Lower leg skin (tissue), 3 donors: ENCODE data around the gene AGBL1.

Source experiments
- POLR2A ChIP-seq, 2 donors: fragments of 450-650 bp; IDR thresholded peaks; one replicate each; pipeline ENCODE4 v1.6.1; 2016 to 2017; ENCODE audit warnings: antibody characterized with exemption in 2 of 2, mild to moderate bottlenecking in 1 of 2, moderate library complexity in 1 of 2
- TF ChIP-seq, protein P1 (sequence below), 3 donors: fragments of 450-650 bp; IDR thresholded peaks; one replicate each; pipeline ENCODE4 v1.5.1; 2016; ENCODE audit warnings: antibody characterized with exemption in 3 of 3, mild to moderate bottlenecking in 3 of 3, moderate library complexity in 2 of 3

DNA sequence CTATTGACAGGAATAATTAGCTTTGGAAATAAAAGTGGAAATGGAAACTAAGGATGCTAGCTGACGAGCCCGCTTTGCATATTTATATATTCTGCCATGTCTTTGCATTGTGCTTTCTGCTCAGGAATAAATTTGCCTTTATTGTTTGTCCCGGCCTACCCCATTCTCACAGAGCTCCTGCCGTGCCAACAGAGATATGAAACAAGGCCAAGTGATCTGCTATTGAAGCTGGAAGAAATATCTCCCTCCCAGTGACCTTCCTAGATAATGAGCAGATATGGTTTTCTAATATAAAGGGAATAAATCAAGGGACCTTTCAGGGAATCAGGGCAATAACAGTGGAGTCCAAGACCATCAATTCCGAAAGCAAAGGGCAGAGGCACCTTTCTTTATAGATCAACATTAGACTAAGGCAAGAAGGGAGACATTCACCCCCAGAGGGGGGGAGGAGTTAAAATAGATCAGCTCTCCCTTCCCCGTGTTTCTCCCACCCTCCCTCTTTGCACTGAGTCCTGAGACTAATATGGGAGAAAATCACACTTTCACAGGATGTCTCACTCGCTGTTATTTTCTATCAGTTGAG, 664.6 kb downstream of the AGBL1 start:
- TF ChIP-seq, protein P1, sequence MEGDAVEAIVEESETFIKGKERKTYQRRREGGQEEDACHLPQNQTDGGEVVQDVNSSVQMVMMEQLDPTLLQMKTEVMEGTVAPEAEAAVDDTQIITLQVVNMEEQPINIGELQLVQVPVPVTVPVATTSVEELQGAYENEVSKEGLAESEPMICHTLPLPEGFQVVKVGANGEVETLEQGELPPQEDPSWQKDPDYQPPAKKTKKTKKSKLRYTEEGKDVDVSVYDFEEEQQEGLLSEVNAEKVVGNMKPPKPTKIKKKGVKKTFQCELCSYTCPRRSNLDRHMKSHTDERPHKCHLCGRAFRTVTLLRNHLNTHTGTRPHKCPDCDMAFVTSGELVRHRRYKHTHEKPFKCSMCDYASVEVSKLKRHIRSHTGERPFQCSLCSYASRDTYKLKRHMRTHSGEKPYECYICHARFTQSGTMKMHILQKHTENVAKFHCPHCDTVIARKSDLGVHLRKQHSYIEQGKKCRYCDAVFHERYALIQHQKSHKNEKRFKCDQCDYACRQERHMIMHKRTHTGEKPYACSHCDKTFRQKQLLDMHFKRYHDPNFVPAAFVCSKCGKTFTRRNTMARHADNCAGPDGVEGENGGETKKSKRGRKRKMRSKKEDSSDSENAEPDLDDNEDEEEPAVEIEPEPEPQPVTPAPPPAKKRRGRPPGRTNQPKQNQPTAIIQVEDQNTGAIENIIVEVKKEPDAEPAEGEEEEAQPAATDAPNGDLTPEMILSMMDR (IDR thresholded peaks at IDR 0.05): no peak
- TF ChIP-seq POLR2A (IDR thresholded peaks at IDR 0.05): no peak
